Lung (tissue), 12 donors: ENCODE data around the gene GRIK3. TPM values are rescaled to one million over a fixed set of nuclear protein-coding genes. Genes with fewer than 3 reads are reported as not detected.

Experiments
- ATAC-seq: fragments of 200-7000 bp; cut with Tn5 transposase; one replicate; pipeline ENCODE4 v1.9.1; 2020; ENCODE audit warnings: moderate number of reproducible peaks; ENCODE audit not compliant: insufficient read depth, low FRiP score
- DNase-seq, 3 donors: peaks; one replicate each; pipeline ENCODE4 v3.0.0-alpha.2; 2013 to 2017
- H3K27ac ChIP-seq, 2 donors: one replicate each; pipeline ENCODE4 v1.5.1; 2013; ENCODE audit warnings: mild to moderate bottlenecking in 2 of 2, moderate library complexity in 2 of 2, control low read depth in 1 of 2, inconsistent platforms in 1 of 2, low read depth in 1 of 2, low read length in 1 of 2
- H3K27me3 ChIP-seq, 3 donors: one replicate each; pipeline ENCODE4 v1.5.1; 2013; ENCODE audit warnings: low read length in 2 of 3; ENCODE audit not compliant: control insufficient read depth in 3 of 3, insufficient read depth in 3 of 3
- H3K36me3 ChIP-seq, 4 donors: one replicate each; pipeline ENCODE4 v1.5.1; 2013; ENCODE audit warnings: low read length in 4 of 4, mild to moderate bottlenecking in 1 of 4, moderate library complexity in 1 of 4; ENCODE audit not compliant: control insufficient read depth in 4 of 4, insufficient read depth in 4 of 4
- H3K4me1 ChIP-seq, 5 donors: one replicate each; pipeline ENCODE4 v1.5.1; 2013; ENCODE audit warnings: low read length in 5 of 5, mild to moderate bottlenecking in 2 of 5, moderate library complexity in 1 of 5; ENCODE audit not compliant: control insufficient read depth in 5 of 5, insufficient read depth in 5 of 5
- H3K4me3 ChIP-seq: one replicate; pipeline ENCODE4 v1.5.1; 2013; ENCODE audit warnings: mild to moderate bottlenecking, control low read depth, moderate library complexity
- H3K9ac ChIP-seq, 2 donors: one replicate each; pipeline ENCODE4 v1.5.1; 2013; ENCODE audit warnings: low read length in 2 of 2, control low read depth in 1 of 2; ENCODE audit not compliant: insufficient read depth in 1 of 2
- H3K9me3 ChIP-seq, 4 donors: one replicate each; pipeline ENCODE4 v1.5.1; 2013; ENCODE audit warnings: low read length in 3 of 4, mild to moderate bottlenecking in 1 of 4, moderate library complexity in 1 of 4; ENCODE audit not compliant: control insufficient read depth in 4 of 4, insufficient read depth in 3 of 4
- WGBS, 2 donors: extraction: QIAGEN DNeasy Blood & Tissue Kit; methylation state at CpG; one replicate each; pipeline ENCODE4 v1.1.7; 2013; 5-methylcytosine and 5-hydroxymethylcytosine counted together
- polyA plus RNA-seq, 2 donors: library from polyadenylated mRNA; stranded (reverse); fragments of 200-250 nt; gene quantifications; one replicate each; pipeline ENCODE4 v1.2.1, GENCODE V29; 2013
- total RNA-seq, 2 donors: library from RNA; depleted of rRNA in 1 of 2; stranded (reverse); fragments of >200 nt in 1 of 2; gene quantifications; one replicate each; pipeline ENCODE4 v1.2.1, GENCODE V29; 2014 to 2021
- TF ChIP-seq, protein P1 (sequence below): IDR thresholded peaks from 2 replicates; pipeline ENCODE4 v1.5.1; 2012; ENCODE audit warnings: mild to moderate bottlenecking; ENCODE audit errors: control extremely low read depth, extremely low read depth
- donor health status: control.
- donor health status: control.
- donor health status: Bipolar disorder and iron deficiency.
- donor health status: healthy.
- donor health status: DM: yes; HTN: yes; CAD: no.

Gene GRIK3
- total and polyA plus RNA-seq, 4 donors = 0.01 to 0.40 (median 0.07) TPM

DNA sequence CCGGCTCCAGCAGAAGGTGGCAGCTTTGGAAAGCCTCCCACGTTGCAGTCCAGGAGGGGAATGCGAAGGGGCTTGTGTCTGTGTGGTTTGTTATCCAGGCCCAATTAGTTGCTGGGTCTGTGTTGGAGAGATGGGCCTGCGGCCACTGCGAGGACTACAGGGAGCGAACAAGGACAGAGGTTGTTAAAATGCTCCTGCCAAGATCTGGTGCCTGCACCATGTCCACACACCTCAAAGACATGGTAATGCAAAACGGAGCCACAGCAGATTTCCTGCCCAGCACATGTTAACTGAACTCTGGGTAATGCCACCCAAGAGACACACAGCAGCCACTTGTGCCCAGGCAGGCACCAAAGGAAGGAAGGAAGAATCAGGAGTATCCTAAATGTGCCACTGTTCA, 18.6 kb downstream of the GRIK3 start:
- Histone ChIP-seq H3K4me3 (no peak overlapping the region), H3K9ac (no peak overlapping the region), H3K9me3 (peaks cover 0 to 9% (median 0%) of the 10 kb centered on the region in 4 donors), H3K36me3 (no peaks in the 10 kb centered on the region), H3K27ac (no peak overlapping the region), H3K4me1 (peaks cover 0 to 10% (median 0%) of the 10 kb centered on the region in 5 donors), H3K27me3 (peaks cover 0 to 4% (median 0%) of the 10 kb centered on the region in 3 donors)
- ATAC-seq (no peak), DNase-seq (no peak)
- TF ChIP-seq, protein P1, sequence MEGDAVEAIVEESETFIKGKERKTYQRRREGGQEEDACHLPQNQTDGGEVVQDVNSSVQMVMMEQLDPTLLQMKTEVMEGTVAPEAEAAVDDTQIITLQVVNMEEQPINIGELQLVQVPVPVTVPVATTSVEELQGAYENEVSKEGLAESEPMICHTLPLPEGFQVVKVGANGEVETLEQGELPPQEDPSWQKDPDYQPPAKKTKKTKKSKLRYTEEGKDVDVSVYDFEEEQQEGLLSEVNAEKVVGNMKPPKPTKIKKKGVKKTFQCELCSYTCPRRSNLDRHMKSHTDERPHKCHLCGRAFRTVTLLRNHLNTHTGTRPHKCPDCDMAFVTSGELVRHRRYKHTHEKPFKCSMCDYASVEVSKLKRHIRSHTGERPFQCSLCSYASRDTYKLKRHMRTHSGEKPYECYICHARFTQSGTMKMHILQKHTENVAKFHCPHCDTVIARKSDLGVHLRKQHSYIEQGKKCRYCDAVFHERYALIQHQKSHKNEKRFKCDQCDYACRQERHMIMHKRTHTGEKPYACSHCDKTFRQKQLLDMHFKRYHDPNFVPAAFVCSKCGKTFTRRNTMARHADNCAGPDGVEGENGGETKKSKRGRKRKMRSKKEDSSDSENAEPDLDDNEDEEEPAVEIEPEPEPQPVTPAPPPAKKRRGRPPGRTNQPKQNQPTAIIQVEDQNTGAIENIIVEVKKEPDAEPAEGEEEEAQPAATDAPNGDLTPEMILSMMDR = no peak
- WGBS, 2 donors = 80 to 81% methylated on average over 7 of the region's 7 CpGs

DNA sequence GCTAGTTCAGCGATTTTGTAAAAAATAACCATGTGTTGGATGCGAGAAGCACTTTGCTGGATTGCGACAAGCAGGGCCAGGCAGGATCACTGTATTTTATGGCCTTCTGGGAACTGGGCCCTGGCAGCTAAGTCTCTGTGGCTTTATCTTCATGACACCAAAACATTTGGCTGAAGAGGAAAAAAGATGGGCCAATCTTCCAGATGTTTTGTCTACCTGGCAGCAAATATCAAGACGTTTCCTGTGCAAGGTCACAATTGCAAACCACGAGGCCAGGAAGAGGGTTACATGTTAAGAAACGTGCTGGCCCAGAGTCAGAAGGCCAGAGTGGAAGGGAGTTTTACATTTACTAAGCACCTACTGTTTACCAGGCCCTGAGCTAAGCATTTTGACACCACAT, 22.1 kb downstream of the GRIK3 start:
- ATAC-seq (no peak), DNase-seq (peak; percentile 38 to 91 (median 81))
- Histone ChIP-seq H3K9ac (no peak overlapping the region), H3K27me3 (no peaks in the 10 kb centered on the region), H3K27ac (no peak overlapping the region), H3K9me3 (peaks cover 0 to 2% (median 0%) of the 10 kb centered on the region in 4 donors), H3K4me3 (no peak overlapping the region), H3K4me1 (peaks cover 0 to 24% (median 0%) of the 10 kb centered on the region in 5 donors), H3K36me3 (no peaks in the 10 kb centered on the region)
- WGBS, 2 donors = 48 to 53% methylated on average over 6 of the region's 6 CpGs
- TF ChIP-seq, protein P1 = no peak

DNA sequence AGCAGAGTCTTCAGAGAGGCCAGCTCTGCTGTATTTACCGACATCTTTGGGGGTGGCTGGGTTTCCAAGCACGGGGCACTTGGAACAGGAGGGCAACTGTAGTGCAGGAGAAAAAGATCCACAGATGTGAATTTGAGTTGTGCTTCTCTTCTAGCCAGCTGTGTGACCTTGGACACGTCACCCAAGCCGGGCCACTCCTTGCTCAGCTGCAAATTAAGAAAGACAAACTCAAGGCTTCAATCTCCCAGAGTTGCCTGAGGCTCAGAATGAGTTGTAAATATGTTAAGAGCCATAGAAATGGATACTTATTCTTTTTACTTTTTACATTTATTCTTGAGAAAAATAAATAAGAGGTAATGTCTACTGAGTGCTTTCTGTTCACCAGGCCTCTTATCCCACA, 24.3 kb downstream of the GRIK3 start:
- H3K27ac ChIP-seq = no peak overlapping the region
- WGBS, 2 donors = 59 to 63% methylated on average over 4 of the region's 4 CpGs
- peaks cover 0 to 2% (median 0%) of the 10 kb centered on the region in 4 donors for H3K9me3 ChIP-seq
- no peak overlapping the region for H3K4me3 ChIP-seq
- no peaks in the 10 kb centered on the region for H3K27me3 ChIP-seq
- peaks cover 0 to 24% (median 0%) of the 10 kb centered on the region in 5 donors for H3K4me1 ChIP-seq
- H3K9ac ChIP-seq = no peak overlapping the region
- no peak for DNase-seq
- H3K36me3 ChIP-seq = no peaks in the 10 kb centered on the region
- TF ChIP-seq, protein P1 = no peak
- ATAC-seq = no peak

DNA sequence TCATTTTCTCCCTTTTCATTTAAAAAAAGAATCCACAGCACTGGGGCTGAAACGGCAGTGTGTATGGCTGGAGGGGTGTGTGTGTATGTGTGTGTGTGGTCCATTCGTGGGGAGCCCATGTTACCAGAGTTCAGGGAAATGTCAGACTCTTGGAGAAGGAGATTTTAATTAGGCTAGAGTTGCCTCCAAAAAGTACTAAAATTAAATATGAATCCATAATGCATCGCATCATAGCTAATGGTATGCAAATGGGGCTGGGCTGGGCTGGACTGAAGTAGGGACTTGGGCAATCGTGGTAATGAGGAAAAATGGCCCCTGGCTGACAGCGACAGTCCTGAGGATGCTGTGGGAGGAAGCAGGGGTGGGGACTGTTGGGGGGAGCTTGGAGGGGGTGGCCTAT, 24.8 kb downstream of the GRIK3 start:
- Histone ChIP-seq H3K9me3 (peaks cover 0 to 2% (median 0%) of the 10 kb centered on the region in 4 donors), H3K36me3 (no peaks in the 10 kb centered on the region), H3K27ac (no peak overlapping the region), H3K4me1 (peaks cover 0 to 24% (median 0%) of the 10 kb centered on the region in 5 donors), H3K4me3 (no peak overlapping the region), H3K9ac (no peak overlapping the region), H3K27me3 (no peaks in the 10 kb centered on the region)
- DNase-seq (peak; percentile 51 to 84 (median 70)), ATAC-seq (no peak)
- WGBS, 2 donors = 43 to 49% methylated on average over 5 of the region's 5 CpGs
- TF ChIP-seq, protein P1 = no peak
